MM.1S (cell line): ENCODE data around the gene TMEM271.

Experiments
- DNase-seq: peaks from one replicate; pipeline ENCODE4 v3.0.0-alpha.2; 2015
- H2AFZ ChIP-seq: fragments of 300-600 bp; sonication (generic); 2 replicates; pipeline ENCODE4 v1.6.0; 2016; ENCODE audit warnings: antibody characterized with exemption, low read length
- H3F3A ChIP-seq: fragments of 300-600 bp; sonication (generic); 2 replicates; pipeline ENCODE4 v1.6.1; 2016; ENCODE audit warnings: mild to moderate bottlenecking, antibody characterized with exemption, low read length, moderate library complexity, mixed read lengths; ENCODE audit not compliant: insufficient read depth
- H3K27ac ChIP-seq: fragments of 300-600 bp; sonication (generic); 2 replicates; pipeline ENCODE4 v1.5.1; 2016; ENCODE audit warnings: mild to moderate bottlenecking, low read length
- H3K27me3 ChIP-seq: fragments of 300-600 bp; sonication (generic); replicated peaks from 2 replicates; pipeline ENCODE4 v1.6.0; 2016; ENCODE audit warnings: low read length; ENCODE audit not compliant: insufficient read depth
- H3K36me3 ChIP-seq: fragments of 300-600 bp; sonication (generic); replicated peaks from 2 replicates; pipeline ENCODE4 v1.6.1; 2016; ENCODE audit warnings: mild to moderate bottlenecking, low read length, mixed read lengths; ENCODE audit not compliant: insufficient read depth
- H3K4me1 ChIP-seq: fragments of 300-600 bp; sonication (generic); 2 replicates; pipeline ENCODE4 v1.6.1; 2016; ENCODE audit warnings: low read length, mixed read lengths
- H3K4me2 ChIP-seq: fragments of 300-600 bp; sonication (generic); 2 replicates; pipeline ENCODE4 v1.6.0; 2016; ENCODE audit warnings: low read depth, low read length
- H3K4me3 ChIP-seq: fragments of 300-600 bp; sonication (generic); 2 replicates; pipeline ENCODE4 v1.5.1; 2016; ENCODE audit warnings: low read length, mixed read lengths
- H3K79me2 ChIP-seq: fragments of 300-600 bp; sonication (generic); 2 replicates; pipeline ENCODE4 v1.6.1; 2016; ENCODE audit warnings: mixed run types, low read length, mixed read lengths
- H3K9ac ChIP-seq: fragments of 300-600 bp; sonication (generic); 2 replicates; pipeline ENCODE4 v1.6.1; 2016; ENCODE audit warnings: low read length, mixed read lengths
- H3K9me2 ChIP-seq: fragments of 300-600 bp; sonication (generic); replicated peaks from 2 replicates; pipeline ENCODE4 v1.6.1; 2016; ENCODE audit warnings: mild to moderate bottlenecking, low read length, mixed read lengths; ENCODE audit not compliant: insufficient read depth
- H3K9me3 ChIP-seq: fragments of 300-600 bp; sonication (generic); replicated peaks from 2 replicates; pipeline ENCODE4 v1.6.1; 2016; ENCODE audit warnings: mild to moderate bottlenecking, low read length, mixed read lengths; ENCODE audit not compliant: insufficient read depth
- H4K20me1 ChIP-seq: fragments of 300-600 bp; sonication (generic); 2 replicates; pipeline ENCODE4 v1.6.1; 2016; ENCODE audit warnings: mild to moderate bottlenecking, low read length, moderate library complexity, mixed read lengths; ENCODE audit not compliant: insufficient read depth
- CTCF ChIP-seq: fragments of 300-600 bp; sonication (generic); IDR thresholded peaks from 2 replicates; pipeline ENCODE4 v1.5.1; 2016; ENCODE audit warnings: antibody characterized with exemption, low read length, mixed read lengths
- EZH2 ChIP-seq: fragments of 300-600 bp; sonication (generic); optimal IDR thresholded peaks from 2 replicates; pipeline ENCODE3; 2017; ENCODE audit warnings: low read depth, mild to moderate bottlenecking, antibody characterized with exemption, low read length, mixed read lengths
- EZH2phosphoT487 ChIP-seq: fragments of 300-600 bp; sonication (generic); IDR thresholded peaks from 2 replicates; pipeline ENCODE4 v1.6.1; 2018; ENCODE audit warnings: antibody characterized with exemption, low read length

Gene TMEM271

DNA sequence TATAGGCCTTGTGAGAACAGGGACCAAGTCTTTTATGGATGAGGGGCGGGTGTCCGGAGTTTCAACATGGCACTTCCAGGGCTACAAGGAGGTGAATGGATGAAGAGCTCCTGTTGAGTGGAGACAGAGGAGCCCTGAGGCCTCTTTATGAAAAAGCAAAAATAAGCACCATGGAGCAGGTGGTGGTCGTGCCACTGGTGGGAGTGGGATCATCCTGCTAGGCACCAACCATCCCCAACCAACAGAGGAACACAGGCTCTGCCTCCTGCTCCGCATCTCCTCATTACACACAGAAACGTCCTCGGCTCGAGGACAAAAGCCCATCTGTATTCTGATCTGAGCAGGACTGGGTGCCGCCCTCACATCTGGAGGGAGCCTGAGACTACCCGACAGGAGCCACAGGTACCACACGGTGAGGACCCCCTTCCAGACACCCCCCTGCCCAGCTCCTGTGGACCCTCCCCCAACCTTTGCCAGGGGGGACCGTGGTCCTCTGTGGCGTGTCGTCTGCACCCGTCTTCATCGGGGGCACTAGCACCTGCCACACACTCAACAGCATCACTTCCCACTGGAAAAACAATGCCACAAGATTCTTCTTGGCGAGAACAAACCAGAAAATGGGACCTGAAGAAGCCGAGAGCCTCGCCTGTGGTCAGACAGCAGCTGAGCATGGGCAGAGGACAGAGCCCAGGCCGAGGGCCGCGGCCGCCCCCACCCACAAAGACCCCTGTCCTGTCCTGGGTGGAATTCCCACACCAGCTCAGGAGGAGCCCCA, 45.4 kb upstream of the TMEM271 start:
- DNase-seq = no peak
- Histone ChIP-seq H4K20me1 (no peaks in the 10 kb centered on the region), H3K9me2 (no peaks in the 10 kb centered on the region), H3K27ac (no peak overlapping the region), H3K27me3 (no peaks in the 10 kb centered on the region), H2AFZ (no peak overlapping the region), H3K9ac (no peak overlapping the region), H3F3A (no peaks in the 10 kb centered on the region), H3K4me3 (no peak overlapping the region), H3K4me1 (no peaks in the 10 kb centered on the region), H3K4me2 (no peak overlapping the region), H3K36me3 (no peaks in the 10 kb centered on the region), H3K79me2 (no peaks in the 10 kb centered on the region), H3K9me3 (no peaks in the 10 kb centered on the region)
- TF ChIP-seq EZH2phosphoT487 (no peak), EZH2 (no peak), CTCF (no peak)

GRCh38 chr4:620851-621261, 44.8 kb upstream of the TMEM271 start:
- H3K9ac ChIP-seq = no peak overlapping the region
- no peaks in the 10 kb centered on the region for H3F3A ChIP-seq
- DNase-seq = no peak
- no peak overlapping the region for H3K4me3 ChIP-seq
- H2AFZ ChIP-seq = no peak overlapping the region
- no peak for TF ChIP-seq EZH2
- no peaks in the 10 kb centered on the region for H3K36me3 ChIP-seq
- H3K27me3 ChIP-seq = no peaks in the 10 kb centered on the region
- H3K4me1 ChIP-seq = no peaks in the 10 kb centered on the region
- H3K27ac ChIP-seq = no peak overlapping the region
- no peaks in the 10 kb centered on the region for H4K20me1 ChIP-seq
- H3K9me3 ChIP-seq = no peaks in the 10 kb centered on the region
- H3K79me2 ChIP-seq = no peaks in the 10 kb centered on the region
- H3K4me2 ChIP-seq = no peak overlapping the region
- H3K9me2 ChIP-seq = no peaks in the 10 kb centered on the region

DNA sequence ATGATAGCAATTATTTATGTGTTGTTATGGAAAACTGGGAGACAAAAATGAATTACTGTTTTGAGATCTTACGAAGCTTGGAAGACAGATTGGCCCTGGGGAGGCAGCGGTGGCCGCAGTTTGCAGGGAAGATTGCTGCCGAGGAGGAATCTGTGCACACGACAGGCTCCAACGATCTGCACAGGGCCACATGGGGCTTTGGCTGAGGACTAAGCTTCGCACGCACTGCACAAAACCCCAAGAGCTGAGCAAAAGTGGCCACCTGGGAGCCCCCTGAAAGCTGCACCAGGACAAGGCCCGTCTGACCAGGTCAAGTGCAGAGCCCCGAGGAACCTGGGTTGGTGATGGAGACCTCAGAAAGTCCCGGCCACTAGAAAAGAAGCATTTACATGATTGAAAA, 44.1 kb upstream of the TMEM271 start:
- no peaks in the 10 kb centered on the region for H3K9me3 ChIP-seq
- DNase-seq = no peak
- H3K27ac ChIP-seq = no peak overlapping the region
- no peak overlapping the region for H2AFZ ChIP-seq
- no peaks in the 10 kb centered on the region for H3K4me1 ChIP-seq
- no peaks in the 10 kb centered on the region for H3K36me3 ChIP-seq
- no peak overlapping the region for H3K4me2 ChIP-seq
- H3K27me3 ChIP-seq = no peaks in the 10 kb centered on the region
- no peak overlapping the region for H3K9ac ChIP-seq
- TF ChIP-seq EZH2 (no peak), CTCF (no peak), EZH2phosphoT487 (no peak)
- H4K20me1 ChIP-seq = no peaks in the 10 kb centered on the region
- no peak overlapping the region for H3K4me3 ChIP-seq
- no peaks in the 10 kb centered on the region for H3K79me2 ChIP-seq
- H3F3A ChIP-seq = no peaks in the 10 kb centered on the region
- H3K9me2 ChIP-seq = no peaks in the 10 kb centered on the region
